HepG2 (cell line): ENCODE data around the gene PCAT6. TPM values are rescaled to one million over a fixed set of nuclear protein-coding genes. Genes with fewer than 3 reads are reported as not detected.
"Not testable (repeated sequence)": the region's sequence is repeated elsewhere in the genome, so short reads cannot be mapped to it uniquely, and the experiment has no call there.

Experiments
- ATAC-seq: fragments of 200-7000 bp; cut with Tn5 transposase; 3 replicates; pipeline ENCODE4 v1.9.1; 2020; ENCODE audit warnings: mild to moderate bottlenecking, moderate library complexity
- BruUV-seq: library from RNA; stranded (reverse); fragments of 400-500 nt; replicated peaks from 2 replicates; lab custom pipeline; 2021; lab: Mats Ljungman, UMichigan
- CTCF ChIA-PET: fragments of 300-600 bp; formaldehyde crosslinking; extraction: SDS; loops from one replicate; lab custom pipeline; 2021; ENCODE audit warnings: low total read pairs, inconsistent platforms, low intra/inter-chr PET ratio; lab: Yijun Ruan, JAX
- POLR2A ChIA-PET: fragments of 350-600 bp; sonication (Branson Sonifier 250); formaldehyde crosslinking; loops from one replicate; lab custom pipeline; 2020; ENCODE audit warnings: antibody characterized with exemption, inconsistent platforms; lab: Yijun Ruan, JAX
- DNase-seq: peaks from one replicate; pipeline ENCODE4 v3.0.0-alpha.2; 2015; ENCODE audit warnings: low spot score
- FAIRE-seq: peaks from 3 replicates; lab custom pipeline; 2011; peaks lifted over from hg19 to GRCh38; lab: Jason Lieb, UNC
- H2AFZ ChIP-seq: one replicate; pipeline ENCODE4 v1.6.1; 2011; ENCODE audit warnings: low read length, inconsistent platforms
- H3K27ac ChIP-seq: fragments of 300-600 bp; 3 replicates; pipeline ENCODE4 v1.8.0; 2011; ENCODE audit warnings: mixed run types, mild to moderate bottlenecking, mixed read lengths, low read length, inconsistent platforms; ENCODE audit not compliant: insufficient read depth; ENCODE audit errors: extremely low read length
- H3K27me3 ChIP-seq, 2 experiments: fragments of 200-600 bp in 1 of 2; 2 replicates in 1 of 2; 3 replicates in 1 of 2; pipeline versions ENCODE4 v1.6.0 to v1.8.0; 2011; ENCODE audit warnings: low read length in 2 of 2, mild to moderate bottlenecking in 2 of 2, moderate library complexity in 2 of 2, inconsistent platforms in 1 of 2; ENCODE audit not compliant: insufficient read depth in 2 of 2, control insufficient read depth in 1 of 2
- H3K36me3 ChIP-seq, 2 experiments: fragments of 200-600 bp in 1 of 2; replicated peaks in 1 of 2; 2 replicates in 1 of 2; 3 replicates in 1 of 2; pipeline versions ENCODE4 v1.5.1 to v1.8.0; 2011; ENCODE audit warnings: low read length in 2 of 2, inconsistent platforms in 1 of 2; ENCODE audit not compliant: insufficient read depth in 2 of 2, control insufficient read depth in 1 of 2
- H3K4me1 ChIP-seq: 2 replicates; pipeline ENCODE4 v1.5.1; 2012; ENCODE audit warnings: low read length, inconsistent platforms; ENCODE audit not compliant: insufficient read depth
- H3K4me2 ChIP-seq: 2 replicates; pipeline ENCODE4 v1.6.0; 2011; ENCODE audit warnings: low read depth, low read length, inconsistent platforms
- H3K4me3 ChIP-seq, 3 experiments: fragments of 200-600 bp in 1 of 3; sonication (generic), shearing (Covaris generic) in 1 of 3; replicated peaks in 1 of 3; 2 replicates each; pipeline ENCODE4 v1.5.1; 2011 to 2016; ENCODE audit warnings: low read length in 3 of 3, inconsistent platforms in 2 of 3, low read depth in 2 of 3, mild to moderate bottlenecking in 2 of 3, control low read depth in 1 of 3, mixed read lengths in 1 of 3; ENCODE audit not compliant: insufficient read depth in 1 of 3
- H3K79me2 ChIP-seq: one replicate; pipeline ENCODE4 v1.6.1; 2011; ENCODE audit warnings: low read length, inconsistent platforms; ENCODE audit not compliant: insufficient read depth
- H3K9ac ChIP-seq: 2 replicates; pipeline ENCODE4 v1.6.0; 2011; ENCODE audit warnings: mild to moderate bottlenecking, low read depth, low read length, inconsistent platforms; ENCODE audit not compliant: insufficient read depth
- H3K9me3 ChIP-seq: 2 replicates; pipeline ENCODE4 v1.5.1; 2012; ENCODE audit warnings: mild to moderate bottlenecking, low read length
- H4K20me1 ChIP-seq: 2 replicates; pipeline ENCODE4 v1.6.0; 2011; ENCODE audit warnings: inconsistent platforms, mild to moderate bottlenecking, low read length, moderate library complexity; ENCODE audit not compliant: insufficient read depth
- FOXP4 ChIP-seq: sonication (generic); formaldehyde crosslinking; IDR thresholded peaks from 2 replicates; pipeline ENCODE4 v1.4.0; 2020; ENCODE audit warnings: missing genetic modification reagents
- HDAC2 ChIP-seq: sonication (generic); formaldehyde crosslinking; IDR thresholded peaks from 2 replicates; pipeline ENCODE4 v1.4.0; 2020; ENCODE audit warnings: missing genetic modification reagents
- POLR2A ChIP-seq, 2 experiments: IDR thresholded peaks; 2 replicates each; pipeline ENCODE4 v1.6.1; 2011; ENCODE audit warnings: low read depth in 2 of 2, low read length in 2 of 2, mild to moderate bottlenecking in 1 of 2, moderate library complexity in 1 of 2; ENCODE audit not compliant: insufficient read depth in 1 of 2
- SSRP1 ChIP-seq: IDR thresholded peaks from 2 replicates; pipeline ENCODE4 v1.6.1; 2016; ENCODE audit warnings: control low read depth
- THAP11 ChIP-seq: IDR thresholded peaks from 2 replicates; pipeline ENCODE4 v1.6.1; 2016; ENCODE audit warnings: missing biosample characterization, missing genetic modification reagents
- ZBTB1 ChIP-seq: sonication (generic); formaldehyde crosslinking; IDR thresholded peaks from 2 replicates; pipeline ENCODE4 v1.4.0; 2020; ENCODE audit warnings: missing genetic modification reagents, borderline replicate concordance
- ZNF10 ChIP-seq: sonication (generic); formaldehyde crosslinking; IDR thresholded peaks from 2 replicates; pipeline ENCODE4 v1.4.0; 2020; ENCODE audit warnings: mild to moderate bottlenecking, low read depth, missing genetic modification reagents, borderline replicate concordance
- ZNF550 ChIP-seq: sonication (generic); formaldehyde crosslinking; IDR thresholded peaks from 2 replicates; pipeline ENCODE4 v1.4.0; 2020; ENCODE audit warnings: mild to moderate bottlenecking, missing genetic modification reagents, borderline replicate concordance
- WGBS: methylation state at CpG from one replicate; pipeline ENCODE4 v1.1.6; 2017; ENCODE audit warnings: low lambda C conversion rate; 5-methylcytosine and 5-hydroxymethylcytosine counted together
- in situ Hi-C: cut with HindIII; loops from 2 replicates; pipeline ENCODE4 v1.10.0; 2017; ENCODE audit warnings: low pct_unique_long_range_greater_than_20kb; ENCODE audit not compliant: extremely low pct_ligation_motif_present
- intact Hi-C: fragments of 100-400 bp; cut with micrococcal nuclease; formaldehyde crosslinking; loops from one replicate; pipeline ENCODE4 v1.10.0; 2022; ENCODE audit not compliant: unreplicated experiment
- polyA plus RNA-seq, 8 experiments: library from polyadenylated mRNA; depleted of rRNA in 3 of 8; stranded (reverse) in 7 of 8; unstranded in 1 of 8; fragments of >200 nt; fragmentation: Illumina TruSeq in 4 of 8; extraction: Trizol in 4 of 8; gene quantifications; 2 replicates each; pipeline versions ENCODE4 v1.2.1 to v1.2.3, GENCODE V29; 2011 to 2016; ENCODE audit warnings: low read depth in 4 of 8, missing spikeins in 1 of 8, mixed read lengths in 1 of 8; ENCODE audit not compliant: insufficient read depth in 1 of 8
- total RNA-seq, 5 experiments: library from RNA; depleted of rRNA; stranded (reverse); fragments of >200 nt; fragmentation: Illumina TruSeq; extraction: Trizol; gene quantifications; 2 replicates each; pipeline ENCODE4 v1.2.3, GENCODE V29; 2016; ENCODE audit warnings: low read depth in 1 of 5

The PCAT6 gene
- total and polyA plus RNA-seq, 2 of the 13 experiments (the other 11 are each of a cell fraction or from before 2014, with no cell fraction given) = 0.60 to 4.4 TPM

DNA sequence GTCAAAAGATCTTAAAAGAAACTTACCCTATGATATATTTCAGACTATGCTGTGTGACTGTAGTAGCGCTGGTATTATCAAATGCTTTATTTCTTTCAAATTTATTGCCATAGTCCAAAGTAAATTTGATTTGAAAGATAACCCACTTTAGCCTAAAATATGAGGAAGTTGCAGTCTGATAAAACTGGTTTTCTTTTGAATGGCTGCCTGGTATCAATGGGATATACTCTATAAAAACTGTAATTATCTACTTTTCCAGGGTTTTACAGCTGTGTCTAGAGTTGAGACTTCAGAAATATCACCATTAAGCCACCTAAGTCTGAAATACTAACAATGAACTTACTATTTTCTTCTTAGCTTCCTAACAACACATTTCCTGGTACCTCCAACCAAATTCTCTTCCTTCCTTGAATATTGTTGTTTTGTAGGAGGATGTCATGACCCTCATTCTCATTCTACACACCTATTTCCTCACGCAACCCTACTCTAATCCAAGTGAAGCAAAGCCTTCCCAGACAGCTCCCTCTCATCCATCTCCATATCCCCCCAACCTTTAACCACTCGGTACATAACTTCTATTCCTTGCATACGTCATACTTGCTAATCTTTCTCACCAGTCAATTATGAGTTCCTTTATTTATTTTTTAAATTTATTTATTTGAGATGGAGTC is 19.5 kb upstream of the PCAT6 start (continued):
- TF ChIP-seq ZBTB1 (CRISPR knock-in tag) (no peak), ZNF10 (no peak), POLR2A (IDR thresholded peaks at IDR 0.05; ENCODE audit: insufficient read depth in 1 of 2, low read depth in 2 of 2, low read length in 2 of 2) (no peak)

- BruUV-seq = no TSS peak
- FAIRE-seq = no peak
- H2AFZ ChIP-seq = no peak overlapping the region
- H3K79me2 ChIP-seq = peaks cover 80% of the 10 kb centered on the region
- no peak overlapping the region for H3K9ac ChIP-seq
- no peak overlapping the region for H3K4me2 ChIP-seq
- TF ChIP-seq SSRP1 (CRISPR knock-in tag) (no peak), ZNF550 (no peak), FOXP4 (CRISPR knock-in tag) (no peak), THAP11 (CRISPR knock-in tag) (no peak), HDAC2 (CRISPR knock-in tag) (no peak)
- DNase-seq = no peak
- H3K27ac ChIP-seq = no peak overlapping the region
- peaks cover 11% of the 10 kb centered on the region for H3K4me1 ChIP-seq
- CTCF ChIA-PET = no interaction called here
- H4K20me1 ChIP-seq = peaks cover 72% of the 10 kb centered on the region
- intact Hi-C loops = no loop called here
- POLR2A ChIA-PET = no interaction called here
- no peak for ATAC-seq
- in situ Hi-C loops = no loop called here
- H3K9me3 ChIP-seq = no peaks in the 10 kb centered on the region
- H3K36me3 ChIP-seq = peaks cover 7 to 18% of the 10 kb centered on the region in 2 experiments; a peak in 3 of 5 replicates
- H3K4me3 ChIP-seq = no peak overlapping the region
- H3K27me3 ChIP-seq = no peaks in the 10 kb centered on the region
Measured at GRCh38 chr1:202794051-202794740, 16.6 kb upstream of the PCAT6 start.

DNA sequence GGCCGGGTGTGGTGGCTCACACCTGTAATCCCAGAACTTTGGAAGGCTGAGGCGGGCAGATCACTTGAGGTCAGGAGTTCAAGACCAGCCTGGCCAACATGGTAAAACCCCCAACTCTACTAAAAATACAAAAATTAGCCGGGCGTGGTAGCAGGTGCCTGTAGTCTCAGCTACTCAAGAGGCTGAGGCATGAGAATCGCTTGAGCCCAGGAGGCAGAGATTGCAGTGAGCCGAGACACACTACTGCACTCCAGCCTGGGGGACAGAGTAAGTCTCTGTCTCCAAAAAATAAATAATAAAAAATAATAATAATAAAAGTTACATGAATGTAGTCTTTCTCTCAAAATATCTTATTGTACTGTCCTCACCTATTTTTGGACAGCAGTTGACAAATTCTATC is 15.8 kb upstream of the PCAT6 start:
- H3K4me2 ChIP-seq, DNase-seq, H3K4me1 ChIP-seq, intact Hi-C loops, H3K27ac ChIP-seq, POLR2A ChIA-PET, H3K27me3 ChIP-seq, H2AFZ ChIP-seq, H3K9ac ChIP-seq, H3K4me3 ChIP-seq, FAIRE-seq, CTCF ChIA-PET, BruUV-seq, ATAC-seq, H3K9me3 ChIP-seq, in situ Hi-C loops: not testable (repeated sequence)
- peaks cover 82% of the 10 kb centered on the region for H3K79me2 ChIP-seq
- H4K20me1 ChIP-seq = peaks cover 71% of the 10 kb centered on the region
- 99% methylated on average over 6 of the region's 6 CpGs for WGBS
- H3K36me3 ChIP-seq = peaks cover 7 to 18% of the 10 kb centered on the region in 2 experiments; a peak in 3 of 5 replicates
